Right atrium auricular region (tissue), 2 donors: ENCODE data around the gene MAEL. TPM values are rescaled to one million over a fixed set of nuclear protein-coding genes. Genes with fewer than 3 reads are reported as not detected.

Experiments
- DNase-seq: peaks from one replicate; pipeline ENCODE4 v3.0.0-alpha.2; 2019; ENCODE audit warnings: low spot score
- H3K27ac ChIP-seq, 2 donors: fragments of 200-600 bp; sonication (generic); 1 replicate in 1 of 2; 2 replicates in 1 of 2; pipeline ENCODE4 v1.5.1; 2016 to 2019
- H3K27me3 ChIP-seq, 2 donors: fragments of 200-600 bp; sonication (generic); one replicate each; pipeline versions ENCODE4 v1.5.1 to v1.6.0; 2017 to 2019
- H3K36me3 ChIP-seq: fragments of 200-600 bp; sonication (generic); one replicate; pipeline ENCODE4 v1.5.1; 2016
- H3K4me1 ChIP-seq, 2 donors: fragments of 200-600 bp; sonication (generic); one replicate each; pipeline versions ENCODE4 v1.5.1 to v1.6.0; 2017 to 2019
- H3K4me3 ChIP-seq, 2 donors: fragments of 200-600 bp; sonication (generic); 1 replicate in 1 of 2; 2 replicates in 1 of 2; pipeline ENCODE4 v1.5.1; 2017 to 2019; ENCODE audit warnings: mild to moderate bottlenecking in 1 of 2, moderate library complexity in 1 of 2
- H3K9me3 ChIP-seq, 2 donors: fragments of 200-600 bp; sonication (generic); one replicate each; pipeline ENCODE4 v1.5.1; 2019
- total RNA-seq, 2 donors: library from RNA; depleted of rRNA; stranded (reverse); fragments of >200 nt; gene quantifications; one replicate each; pipeline ENCODE4 v1.1.0, GENCODE V29; 2016
- TF ChIP-seq, protein P1 (sequence below), 2 donors: fragments of 200-600 bp; sonication (generic); IDR thresholded peaks; one replicate each; pipeline ENCODE4 v1.5.1; 2019; ENCODE audit warnings: antibody characterized with exemption in 2 of 2

MAEL gene
- total RNA-seq, 2 donors from 2014 or later, result 6.7 to 8.5 TPM

DNA sequence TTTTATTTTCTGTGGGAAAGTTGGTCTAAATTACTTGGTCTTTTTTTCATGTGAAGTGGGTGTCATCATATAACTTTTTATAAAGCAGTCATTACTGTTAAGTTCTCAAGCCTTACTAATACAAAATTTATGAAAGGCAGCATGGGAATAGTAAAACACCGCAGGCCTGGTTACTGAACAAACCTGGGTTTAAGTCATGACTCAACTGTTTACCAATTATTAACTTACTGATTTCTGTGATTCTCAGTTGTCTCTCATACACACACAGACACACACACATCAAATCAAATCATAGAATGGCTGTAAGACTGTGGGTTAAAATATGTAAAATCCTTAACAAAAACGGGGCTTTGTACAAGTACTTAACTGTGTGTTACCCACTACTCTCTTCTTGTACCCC is 14.6 kb downstream of the MAEL start:
- no peak for DNase-seq
- no peak overlapping the region for H3K27ac ChIP-seq
- no peaks in the 10 kb centered on the region for H3K36me3 ChIP-seq
- no peaks in the 10 kb centered on the region for H3K9me3 ChIP-seq
- no peaks in the 10 kb centered on the region for H3K27me3 ChIP-seq
- TF ChIP-seq, protein P1, sequence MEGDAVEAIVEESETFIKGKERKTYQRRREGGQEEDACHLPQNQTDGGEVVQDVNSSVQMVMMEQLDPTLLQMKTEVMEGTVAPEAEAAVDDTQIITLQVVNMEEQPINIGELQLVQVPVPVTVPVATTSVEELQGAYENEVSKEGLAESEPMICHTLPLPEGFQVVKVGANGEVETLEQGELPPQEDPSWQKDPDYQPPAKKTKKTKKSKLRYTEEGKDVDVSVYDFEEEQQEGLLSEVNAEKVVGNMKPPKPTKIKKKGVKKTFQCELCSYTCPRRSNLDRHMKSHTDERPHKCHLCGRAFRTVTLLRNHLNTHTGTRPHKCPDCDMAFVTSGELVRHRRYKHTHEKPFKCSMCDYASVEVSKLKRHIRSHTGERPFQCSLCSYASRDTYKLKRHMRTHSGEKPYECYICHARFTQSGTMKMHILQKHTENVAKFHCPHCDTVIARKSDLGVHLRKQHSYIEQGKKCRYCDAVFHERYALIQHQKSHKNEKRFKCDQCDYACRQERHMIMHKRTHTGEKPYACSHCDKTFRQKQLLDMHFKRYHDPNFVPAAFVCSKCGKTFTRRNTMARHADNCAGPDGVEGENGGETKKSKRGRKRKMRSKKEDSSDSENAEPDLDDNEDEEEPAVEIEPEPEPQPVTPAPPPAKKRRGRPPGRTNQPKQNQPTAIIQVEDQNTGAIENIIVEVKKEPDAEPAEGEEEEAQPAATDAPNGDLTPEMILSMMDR (IDR thresholded peaks at IDR 0.05), result no peak
- H3K4me1 ChIP-seq, result no peaks in the 10 kb centered on the region
- H3K4me3 ChIP-seq, result no peak overlapping the region

DNA sequence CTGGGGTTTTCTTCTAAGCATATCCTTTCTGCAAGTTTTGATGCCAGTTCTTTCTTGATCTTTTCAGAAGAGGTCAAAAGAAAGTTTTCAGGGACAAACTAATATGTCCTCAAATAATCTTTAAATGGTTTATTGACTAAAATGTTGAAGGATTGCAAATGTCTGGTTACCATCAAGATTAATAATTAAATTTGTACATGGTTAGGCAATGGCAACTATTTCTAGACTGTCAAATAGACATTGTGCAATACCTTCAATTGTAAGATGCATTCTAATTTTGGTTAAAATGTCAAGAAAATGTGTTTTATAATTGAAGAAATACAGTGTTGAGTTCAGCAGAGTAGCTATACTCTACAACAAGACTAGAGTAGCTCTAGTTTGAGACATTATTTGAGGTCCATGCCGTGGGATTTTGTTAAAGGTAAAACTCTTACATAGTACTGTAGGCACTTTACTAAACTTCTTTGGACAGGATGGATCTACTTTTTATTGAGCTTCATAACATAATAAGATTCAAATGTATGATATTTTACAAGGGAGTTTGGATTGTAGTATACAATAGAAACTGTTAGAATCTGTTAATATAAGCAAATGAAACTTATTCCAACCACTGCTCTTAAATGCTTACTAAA is 22.6 kb downstream of the MAEL start:
- TF ChIP-seq, protein P1 (IDR thresholded peaks at IDR 0.05), result no peak
- Histone ChIP-seq H3K27ac (no peak overlapping the region), H3K27me3 (no peaks in the 10 kb centered on the region), H3K4me3 (no peak overlapping the region), H3K4me1 (no peaks in the 10 kb centered on the region), H3K36me3 (no peaks in the 10 kb centered on the region), H3K9me3 (no peaks in the 10 kb centered on the region)
- DNase-seq, result no peak

DNA sequence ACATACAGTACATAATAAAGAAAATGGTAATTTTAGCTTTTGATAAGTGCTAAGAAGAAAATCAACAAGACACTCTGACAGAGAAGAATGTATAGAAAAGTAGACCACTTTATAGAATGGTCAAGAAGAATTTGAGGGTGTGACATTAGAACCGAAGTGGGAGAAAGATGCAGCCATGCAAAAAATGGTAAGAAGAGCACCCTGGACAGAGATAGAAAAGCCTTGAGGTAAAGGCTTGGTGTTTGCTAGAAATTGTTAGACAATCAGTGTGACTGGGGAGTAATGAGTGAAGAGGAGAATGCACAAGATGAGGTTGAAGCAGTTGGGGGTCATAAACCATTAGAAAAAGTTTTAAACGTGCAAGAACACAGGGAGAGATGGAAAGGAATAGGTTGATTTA is 23.5 kb downstream of the MAEL start:
- H3K36me3 ChIP-seq, result no peaks in the 10 kb centered on the region
- H3K9me3 ChIP-seq, result no peaks in the 10 kb centered on the region
- H3K4me1 ChIP-seq, result no peaks in the 10 kb centered on the region
- H3K27me3 ChIP-seq, result no peaks in the 10 kb centered on the region
- no peak overlapping the region for H3K27ac ChIP-seq
- TF ChIP-seq, protein P1 (IDR thresholded peaks at IDR 0.05), result no peak
- DNase-seq, result no peak
- H3K4me3 ChIP-seq, result no peak overlapping the region

DNA sequence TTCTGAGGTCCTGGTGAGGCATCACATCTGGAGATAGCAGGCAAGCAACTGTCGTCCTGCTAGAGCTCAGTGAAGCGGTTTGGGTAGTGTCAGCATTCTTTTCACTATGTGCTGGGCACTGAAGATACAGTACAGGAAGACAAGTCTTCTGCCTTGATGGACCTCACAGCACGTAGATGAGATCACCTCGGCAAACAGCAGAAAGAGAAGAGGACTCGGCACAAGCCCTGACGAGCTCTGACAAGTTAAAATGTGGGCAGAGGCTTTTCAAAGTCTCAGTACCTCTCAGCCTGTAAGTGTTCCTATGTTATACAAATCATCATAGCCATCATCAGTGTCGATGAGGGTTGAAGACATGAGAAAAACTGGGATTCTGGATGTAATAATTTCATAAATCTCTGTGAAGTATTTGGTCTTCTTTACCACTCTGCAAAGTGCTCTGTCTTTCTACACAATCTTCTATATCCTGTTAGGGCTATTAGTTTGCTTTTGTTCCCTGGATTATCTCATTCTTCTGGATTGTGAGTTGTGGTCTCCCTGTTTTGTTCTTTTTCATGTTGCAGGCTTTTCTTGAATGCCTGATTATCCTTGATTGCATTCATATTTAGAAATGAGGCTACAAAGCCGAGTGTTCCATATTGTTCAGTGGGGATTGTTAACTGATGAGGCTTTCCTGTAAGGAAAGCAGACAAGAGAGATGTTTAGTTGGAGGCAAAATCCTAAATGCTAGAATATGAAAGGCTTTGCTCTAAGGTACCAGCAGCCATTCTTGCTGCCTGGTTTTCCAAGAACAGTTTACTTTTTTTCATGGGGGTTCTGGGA is 24.2 kb downstream of the MAEL start:
- no peaks in the 10 kb centered on the region for H3K27me3 ChIP-seq
- H3K27ac ChIP-seq, result no peak overlapping the region

DNA sequence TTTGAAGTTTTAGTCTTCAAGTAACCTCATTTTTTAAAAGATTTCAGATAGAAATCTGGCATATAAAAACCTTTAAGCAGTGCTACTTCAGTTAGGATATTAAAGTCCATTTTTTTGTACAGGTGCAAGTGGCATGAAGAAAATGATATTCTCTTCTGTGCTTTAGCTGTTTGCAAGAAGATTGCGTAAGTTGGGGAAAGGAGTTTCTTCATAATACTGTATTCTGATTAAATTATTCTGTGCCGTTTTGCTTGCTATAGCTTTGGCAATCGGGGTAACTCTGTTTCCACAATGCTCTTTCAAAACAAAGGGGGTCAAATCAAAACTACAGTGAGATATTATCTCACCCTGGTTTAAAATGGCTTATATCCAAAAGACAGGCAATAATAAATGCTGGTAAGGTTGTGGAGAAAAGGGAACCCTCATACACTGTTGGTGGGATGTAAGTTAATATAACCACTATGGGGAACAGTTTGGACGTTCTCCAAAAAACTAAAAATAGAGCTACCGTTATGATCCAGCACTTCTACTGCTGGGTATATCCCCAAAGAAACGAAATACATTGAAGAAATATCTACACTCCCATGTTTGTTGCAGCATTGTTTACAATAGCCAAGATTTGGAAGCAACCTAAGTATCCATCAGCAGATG is 27.1 kb downstream of the MAEL start:
- no peak for DNase-seq
- TF ChIP-seq, protein P1 (IDR thresholded peaks at IDR 0.05), result no peak
- H3K27me3 ChIP-seq, result no peaks in the 10 kb centered on the region
- H3K4me1 ChIP-seq, result no peaks in the 10 kb centered on the region
- H3K9me3 ChIP-seq, result no peaks in the 10 kb centered on the region
- no peak overlapping the region for H3K27ac ChIP-seq
- H3K4me3 ChIP-seq, result no peak overlapping the region
- H3K36me3 ChIP-seq, result no peaks in the 10 kb centered on the region

More for the DNA sequence above, 24.2 kb downstream of the MAEL start:
- TF ChIP-seq, protein P1 (IDR thresholded peaks at IDR 0.05), result no peak
- DNase-seq, result no peak
- H3K36me3 ChIP-seq, result no peaks in the 10 kb centered on the region
- H3K9me3 ChIP-seq, result no peaks in the 10 kb centered on the region
- no peak overlapping the region for H3K4me3 ChIP-seq
- H3K4me1 ChIP-seq, result no peaks in the 10 kb centered on the region
